Small intestine (tissue), 7 donors: ENCODE measurements around the gene HEPN1. TPM values are rescaled to one million over a fixed set of nuclear protein-coding genes. Genes with fewer than 3 reads are reported as not detected.
A peak's percentile ranks its signal among the peaks of the same experiment; 100 is the strongest.

Experiments used
- DNase-seq, 2 donors: peaks; one replicate each; pipeline versions ENCODE4 v3.0.0 to v3.0.0-alpha.2; 2013
- FAIRE-seq: peaks from 2 replicates; lab custom pipeline; 2012; peaks lifted over from hg19 to GRCh38; lab: Jason Lieb, UNC
- H3K27ac ChIP-seq, 3 donors: one replicate each; pipeline ENCODE4 v1.5.1; 2013; ENCODE audit warnings: low read length in 2 of 3, mild to moderate bottlenecking in 2 of 3, control low read depth in 1 of 3, inconsistent platforms in 1 of 3, low read depth in 1 of 3, moderate library complexity in 1 of 3
- H3K27me3 ChIP-seq, 3 donors: one replicate each; pipeline ENCODE4 v1.6.1; 2013; ENCODE audit warnings: low read length in 3 of 3, inconsistent platforms in 1 of 3; ENCODE audit not compliant: control insufficient read depth in 3 of 3, insufficient read depth in 3 of 3
- H3K36me3 ChIP-seq, 3 donors: one replicate each; pipeline ENCODE4 v1.6.1; 2013; ENCODE audit warnings: low read length in 3 of 3, inconsistent platforms in 1 of 3, low read depth in 1 of 3, mild to moderate bottlenecking in 1 of 3, moderate library complexity in 1 of 3; ENCODE audit not compliant: control insufficient read depth in 3 of 3, insufficient read depth in 2 of 3
- H3K4me1 ChIP-seq, 3 donors: one replicate each; pipeline ENCODE4 v1.6.1; 2013; ENCODE audit warnings: low read length in 2 of 3, inconsistent platforms in 1 of 3, low read depth in 1 of 3, mild to moderate bottlenecking in 1 of 3, moderate library complexity in 1 of 3; ENCODE audit not compliant: control insufficient read depth in 3 of 3, insufficient read depth in 2 of 3
- H3K4me3 ChIP-seq, 3 donors: one replicate each; pipeline ENCODE4 v1.5.1; 2013; ENCODE audit warnings: low read length in 3 of 3, control low read depth in 1 of 3, inconsistent platforms in 1 of 3, low read depth in 1 of 3, mild to moderate bottlenecking in 1 of 3, moderate library complexity in 1 of 3
- H3K9me3 ChIP-seq, 2 donors: one replicate each; pipeline ENCODE4 v1.6.1; 2013; ENCODE audit warnings: low read depth in 1 of 2, low read length in 1 of 2; ENCODE audit not compliant: control insufficient read depth in 2 of 2, insufficient read depth in 1 of 2
- WGBS, 3 donors: extraction: QIAGEN DNeasy Blood & Tissue Kit; methylation state at CpG; one replicate each; pipeline ENCODE4 v1.1.7; 2013; 5-methylcytosine and 5-hydroxymethylcytosine counted together
- polyA plus RNA-seq, 4 donors: library from polyadenylated mRNA; stranded (reverse) in 3 of 4; unstranded in 1 of 4; fragments of 200-250 nt in 3 of 4; fragments of 120-200 nt in 1 of 4; gene quantifications; one replicate each; pipeline versions ENCODE4 v1.2.1 to v1.2.3, GENCODE V29; 2013
- donor health status: healthy with polysubstance abuse.
- donor health status: control.
- donor health status: control.
- donor health status: Bipolar disorder and iron deficiency.
- donor health status: healthy.

Gene HEPN1
- polyA plus RNA-seq, 4 donors: 0.06 TPM; not detected in 3

GRCh38 chr11:124899383-124900145 is 19.5 kb upstream of the HEPN1 start:
- Histone ChIP-seq H3K36me3 (no peaks in the 10 kb centered on the region), H3K4me3 (no peak overlapping the region), H3K4me1 (no peaks in the 10 kb centered on the region), H3K9me3 (no peaks in the 10 kb centered on the region), H3K27me3 (peaks cover 0 to 12% (median 0%) of the 10 kb centered on the region in 3 donors), H3K27ac (peak overlapping the region in 1 of 3 donors; percentile 56)
- FAIRE-seq (no peak), DNase-seq (no peak)
- 37 to 63% (median 47%) methylated on average over 6 of the region's 6 CpGs for WGBS, 3 donors

- peaks cover 0 to 12% (median 0%) of the 10 kb centered on the region in 3 donors for H3K27me3 ChIP-seq
- no peaks in the 10 kb centered on the region for H3K9me3 ChIP-seq
- FAIRE-seq: no peak
- 67 to 74% (median 70%) methylated on average over 5 of the region's 5 CpGs for WGBS, 3 donors
- H3K27ac ChIP-seq: peak overlapping the region in 1 of 3 donors; percentile 26
- no peaks in the 10 kb centered on the region for H3K4me1 ChIP-seq
- no peak for DNase-seq
- no peaks in the 10 kb centered on the region for H3K36me3 ChIP-seq
- H3K4me3 ChIP-seq: no peak overlapping the region
These were observed 18.6 kb upstream of the HEPN1 start for GRCh38 chr11:124900464-124900863.

GRCh38 chr11:124902616-124903015 is 16.4 kb upstream of the HEPN1 start:
- Histone ChIP-seq H3K9me3 (no peaks in the 10 kb centered on the region), H3K4me1 (no peaks in the 10 kb centered on the region), H3K27ac (no peak overlapping the region), H3K27me3 (peaks cover 0 to 12% (median 0%) of the 10 kb centered on the region in 3 donors), H3K4me3 (no peak overlapping the region), H3K36me3 (no peaks in the 10 kb centered on the region)
- FAIRE-seq (no peak), DNase-seq (no peak)
- 92 to 100% (median 97%) methylated on average over 1 of the region's 1 CpG for whole genome bisulfite sequencing, 3 donors

- FAIRE-seq: no peak
These were observed 3.3 kb upstream of the HEPN1 start for GRCh38 chr11:124915541-124916369.

GRCh38 chr11:124916370-124916710 is 2.7 kb upstream of the HEPN1 start:
- FAIRE-seq (no peak), DNase-seq (no peak)
- H3K9me3 ChIP-seq: peaks cover 0 to 3% of the 10 kb centered on the region in 2 donors
- no peak overlapping the region for H3K27ac ChIP-seq
- no peak overlapping the region for H3K4me3 ChIP-seq
- H3K27me3 ChIP-seq: peaks cover 0 to 10% (median 0%) of the 10 kb centered on the region in 3 donors
- H3K36me3 ChIP-seq: no peaks in the 10 kb centered on the region
- H3K4me1 ChIP-seq: no peaks in the 10 kb centered on the region

More at GRCh38 chr11:124915541-124916369, 3.3 kb upstream of the HEPN1 start:
- Histone ChIP-seq H3K4me3 (no peak overlapping the region), H3K36me3 (no peaks in the 10 kb centered on the region), H3K4me1 (no peaks in the 10 kb centered on the region), H3K27me3 (peaks cover 0 to 8% (median 0%) of the 10 kb centered on the region in 3 donors), H3K9me3 (peaks cover 0 to 2% of the 10 kb centered on the region in 2 donors), H3K27ac (no peak overlapping the region)
- WGBS, 3 donors: 81 to 88% (median 85%) methylated on average over 3 of the region's 3 CpGs
- no peak for DNase-seq

- WGBS, 3 donors: 65 to 78% (median 71%) methylated on average over 6 of the region's 6 CpGs
- FAIRE-seq: no peak
These were observed 1.9 kb upstream of the HEPN1 start for GRCh38 chr11:124917115-124917637.

GRCh38 chr11:124919898-124920297 is 848 bp downstream of the HEPN1 start:
- DNase-seq (no peak), FAIRE-seq (no peak)
- peaks cover 0 to 8% of the 10 kb centered on the region in 2 donors for H3K9me3 ChIP-seq
- H3K27ac ChIP-seq: no peak overlapping the region
- H3K36me3 ChIP-seq: no peaks in the 10 kb centered on the region
- 67 to 96% (median 89%) methylated on average over 2 of the region's 2 CpGs for WGBS, 3 donors
- no peak overlapping the region for H3K4me3 ChIP-seq
- peaks cover 0 to 27% (median 0%) of the 10 kb centered on the region in 3 donors for H3K27me3 ChIP-seq
- H3K4me1 ChIP-seq: no peaks in the 10 kb centered on the region

More at GRCh38 chr11:124917115-124917637, 1.9 kb upstream of the HEPN1 start:
- no peak for DNase-seq
- peaks cover 0 to 10% of the 10 kb centered on the region in 2 donors for H3K9me3 ChIP-seq
- H3K27ac ChIP-seq: no peak overlapping the region
- no peaks in the 10 kb centered on the region for H3K36me3 ChIP-seq
- no peaks in the 10 kb centered on the region for H3K4me1 ChIP-seq
- peaks cover 0 to 18% (median 0%) of the 10 kb centered on the region in 3 donors for H3K27me3 ChIP-seq
- no peak overlapping the region for H3K4me3 ChIP-seq

- peak overlapping the region in 1 of 3 donors; percentile 15 for H3K4me3 ChIP-seq
- DNase-seq (no peak), FAIRE-seq (no peak)
- peaks cover 0 to 27% (median 0%) of the 10 kb centered on the region in 3 donors for H3K27me3 ChIP-seq
- peaks cover 0 to 8% of the 10 kb centered on the region in 2 donors for H3K9me3 ChIP-seq
- WGBS, 3 donors: 90 to 97% (median 95%) methylated on average over 5 of the region's 5 CpGs
- no peaks in the 10 kb centered on the region for H3K36me3 ChIP-seq
- H3K27ac ChIP-seq: no peak overlapping the region
- no peaks in the 10 kb centered on the region for H3K4me1 ChIP-seq
These were observed 1.3 kb downstream of the HEPN1 start for GRCh38 chr11:124920356-124920755.
